ENCODE measurements around the gene DDX56.

GRCh38 chr7:44580945-44581878, 7.5 kb upstream of the DDX56 start:
- TF ChIP-seq CTCF (IDR thresholded peaks at IDR 0.05), result no peak
- TF ChIP-seq TCF7L2 (IDR thresholded peaks at IDR 0.05; ENCODE audit: low read depth, low read length), result no peak
